ENCODE data around the gene TPCN2. TPM values are rescaled to one million over a fixed set of nuclear protein-coding genes. Genes with fewer than 3 reads are reported as not detected.

Gene TPCN2
- total RNA-seq, 1 experiment from 2014 or later: 28.9 TPM

DNA sequence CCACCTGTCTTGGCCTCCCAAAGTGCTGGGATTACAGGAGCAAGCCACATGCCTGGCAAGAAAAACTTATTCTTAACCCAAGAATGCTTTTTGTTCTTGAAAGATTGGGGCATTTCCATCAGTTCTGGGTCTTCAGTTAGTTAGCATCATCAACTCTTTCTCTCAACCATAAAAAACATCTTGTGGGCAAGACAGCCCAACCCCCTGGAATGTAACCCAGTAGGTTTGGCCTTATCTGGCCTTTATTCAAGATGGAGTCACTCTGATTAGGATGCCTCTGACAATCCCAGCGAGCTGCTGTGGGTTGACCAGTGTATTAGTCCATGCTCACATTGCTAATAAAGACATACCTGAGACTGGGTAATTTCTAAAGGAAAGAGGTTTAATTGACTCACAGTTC is 9.2 kb upstream of the TPCN2 start:
- intact Hi-C loops (cut with micrococcal nuclease; ENCODE audit: unreplicated experiment): no loop called here
- Histone ChIP-seq H3K4me3 (ENCODE audit: low read depth, low read length, poor library complexity, severe bottlenecking) (no peak overlapping the region), H3K4me1 (ENCODE audit: insufficient read depth, low read length, poor library complexity, severe bottlenecking) (peaks cover 19% of the 10 kb centered on the region), H3K27ac (ENCODE audit: low read depth, low read length, poor library complexity, severe bottlenecking) (no peak overlapping the region), H3K9me3 (ENCODE audit: low read depth, low read length, poor library complexity, severe bottlenecking) (no peaks in the 10 kb centered on the region), H3K36me3 (ENCODE audit: insufficient read depth, low read length, poor library complexity, severe bottlenecking) (no peaks in the 10 kb centered on the region), H3K27me3 (replicated peaks; ENCODE audit: insufficient read depth, low read depth, low read length, poor library complexity) (no peaks in the 10 kb centered on the region)
- TF ChIP-seq, protein P1, sequence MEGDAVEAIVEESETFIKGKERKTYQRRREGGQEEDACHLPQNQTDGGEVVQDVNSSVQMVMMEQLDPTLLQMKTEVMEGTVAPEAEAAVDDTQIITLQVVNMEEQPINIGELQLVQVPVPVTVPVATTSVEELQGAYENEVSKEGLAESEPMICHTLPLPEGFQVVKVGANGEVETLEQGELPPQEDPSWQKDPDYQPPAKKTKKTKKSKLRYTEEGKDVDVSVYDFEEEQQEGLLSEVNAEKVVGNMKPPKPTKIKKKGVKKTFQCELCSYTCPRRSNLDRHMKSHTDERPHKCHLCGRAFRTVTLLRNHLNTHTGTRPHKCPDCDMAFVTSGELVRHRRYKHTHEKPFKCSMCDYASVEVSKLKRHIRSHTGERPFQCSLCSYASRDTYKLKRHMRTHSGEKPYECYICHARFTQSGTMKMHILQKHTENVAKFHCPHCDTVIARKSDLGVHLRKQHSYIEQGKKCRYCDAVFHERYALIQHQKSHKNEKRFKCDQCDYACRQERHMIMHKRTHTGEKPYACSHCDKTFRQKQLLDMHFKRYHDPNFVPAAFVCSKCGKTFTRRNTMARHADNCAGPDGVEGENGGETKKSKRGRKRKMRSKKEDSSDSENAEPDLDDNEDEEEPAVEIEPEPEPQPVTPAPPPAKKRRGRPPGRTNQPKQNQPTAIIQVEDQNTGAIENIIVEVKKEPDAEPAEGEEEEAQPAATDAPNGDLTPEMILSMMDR (conservative IDR thresholded peaks at IDR 0.05; ENCODE audit: low read depth, low read length): no peak
- TF ChIP-seq EZH2 (IDR thresholded peaks at IDR 0.05; ENCODE audit: borderline replicate concordance, low read depth, low read length, poor library complexity, severe bottlenecking): no peak
- BruUV-seq (replicated peaks): no TSS peak
- POLR2A ChIA-PET (ENCODE audit: low non-redundant PET): no interaction called here
- CTCF ChIA-PET: no interaction called here
- DNase-seq (ENCODE audit: low spot score): no peak

DNA sequence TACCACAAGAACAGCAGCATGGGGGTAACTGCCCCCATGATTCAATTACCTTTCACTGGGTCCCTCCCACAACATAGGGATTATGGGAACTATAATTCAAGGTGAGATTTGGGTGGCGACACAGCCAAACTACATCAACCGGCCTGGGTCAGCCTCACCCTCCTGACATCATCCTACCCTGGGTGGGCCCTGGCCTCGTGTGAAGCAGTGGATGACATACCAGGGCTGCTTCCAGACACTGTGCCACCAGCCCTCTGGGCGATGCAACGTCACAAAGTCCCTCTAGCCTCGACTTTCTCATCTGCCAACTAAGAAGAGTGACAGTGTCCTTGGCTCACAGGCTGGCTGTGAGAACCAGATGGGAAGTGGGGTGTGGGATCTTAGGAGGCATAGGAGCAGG is 8.7 kb upstream of the TPCN2 start:
- Histone ChIP-seq H3K4me1 (ENCODE audit: insufficient read depth, low read length, poor library complexity, severe bottlenecking) (peaks cover 24% of the 10 kb centered on the region), H3K27me3 (replicated peaks; ENCODE audit: insufficient read depth, low read depth, low read length, poor library complexity) (no peaks in the 10 kb centered on the region), H3K27ac (ENCODE audit: low read depth, low read length, poor library complexity, severe bottlenecking) (peak overlapping the region; percentile 41), H3K9me3 (ENCODE audit: low read depth, low read length, poor library complexity, severe bottlenecking) (no peaks in the 10 kb centered on the region), H3K36me3 (ENCODE audit: insufficient read depth, low read length, poor library complexity, severe bottlenecking) (no peaks in the 10 kb centered on the region), H3K4me3 (ENCODE audit: low read depth, low read length, poor library complexity, severe bottlenecking) (no peak overlapping the region)
- no peak for TF ChIP-seq EZH2 (IDR thresholded peaks at IDR 0.05; ENCODE audit: borderline replicate concordance, low read depth, low read length, poor library complexity, severe bottlenecking)
- TF ChIP-seq, protein P1 (conservative IDR thresholded peaks at IDR 0.05; ENCODE audit: low read depth, low read length): no peak
- DNase-seq (ENCODE audit: low spot score): no peak
- ChIA-PET CTCF (no interaction called here), POLR2A (ENCODE audit: low non-redundant PET) (no interaction called here)
- intact Hi-C loops (cut with micrococcal nuclease; ENCODE audit: unreplicated experiment): no loop called here
- BruUV-seq (replicated peaks): no TSS peak

DNA sequence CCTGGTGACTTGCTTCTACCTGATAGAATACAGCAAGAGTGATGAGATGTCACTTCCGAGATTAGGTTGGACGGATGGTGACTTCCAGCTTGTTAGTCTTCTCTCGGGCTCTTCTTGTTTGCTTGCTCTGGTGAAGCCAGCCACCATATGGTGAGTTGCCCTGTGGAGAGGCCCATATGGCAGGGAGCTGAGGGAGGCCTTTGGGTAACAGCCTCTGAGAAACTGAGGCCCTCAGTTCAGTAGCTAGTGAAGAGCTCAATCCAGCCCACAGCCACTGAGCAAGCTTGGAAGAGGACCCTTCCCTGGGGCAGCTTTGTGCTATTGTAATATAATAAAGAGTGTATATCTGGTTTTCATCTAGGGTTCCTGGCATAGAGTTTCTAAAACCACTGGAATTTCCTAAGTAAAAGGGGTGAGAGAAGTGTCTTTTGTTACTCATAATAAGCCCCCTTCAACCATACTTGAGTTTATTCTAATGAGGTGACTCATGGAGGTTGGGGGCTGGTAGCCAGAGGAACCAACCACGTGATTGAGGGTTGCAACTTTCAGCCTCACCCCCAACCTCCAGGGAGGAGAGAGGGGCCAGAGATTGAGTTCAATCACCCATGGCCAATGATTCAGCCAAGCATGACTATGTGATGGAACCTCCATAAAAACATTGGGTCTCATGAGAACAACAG is 8.0 kb upstream of the TPCN2 start:
- H3K36me3 ChIP-seq (ENCODE audit: insufficient read depth, low read length, poor library complexity, severe bottlenecking): no peaks in the 10 kb centered on the region
- H3K4me1 ChIP-seq (ENCODE audit: insufficient read depth, low read length, poor library complexity, severe bottlenecking): peaks cover 25% of the 10 kb centered on the region
- no peak overlapping the region for H3K4me3 ChIP-seq (ENCODE audit: low read depth, low read length, poor library complexity, severe bottlenecking)
- intact Hi-C loops (cut with micrococcal nuclease; ENCODE audit: unreplicated experiment): no loop called here
- TF ChIP-seq, protein P1 (conservative IDR thresholded peaks at IDR 0.05; ENCODE audit: low read depth, low read length): no peak
- no peak for TF ChIP-seq EZH2 (IDR thresholded peaks at IDR 0.05; ENCODE audit: borderline replicate concordance, low read depth, low read length, poor library complexity, severe bottlenecking)
- CTCF ChIA-PET: no interaction called here
- POLR2A ChIA-PET (ENCODE audit: low non-redundant PET): no interaction called here
- H3K27me3 ChIP-seq (replicated peaks; ENCODE audit: insufficient read depth, low read depth, low read length, poor library complexity): no peaks in the 10 kb centered on the region
- BruUV-seq (replicated peaks): no TSS peak
- no peaks in the 10 kb centered on the region for H3K9me3 ChIP-seq (ENCODE audit: low read depth, low read length, poor library complexity, severe bottlenecking)
- peak overlapping the region; percentile 41 for H3K27ac ChIP-seq (ENCODE audit: low read depth, low read length, poor library complexity, severe bottlenecking)
- DNase-seq (ENCODE audit: low spot score): peak; percentile 91

All from A673 (cell line).